ENCODE data around the gene UNC5C. TPM values are rescaled to one million over a fixed set of nuclear protein-coding genes. Genes with fewer than 3 reads are reported as not detected.

The UNC5C gene
- total and polyA plus RNA-seq, 2 of the 8 experiments (the other 6 are each of a cell fraction or from before 2014, with no cell fraction given), result 0.30 to 1.3 TPM

DNA sequence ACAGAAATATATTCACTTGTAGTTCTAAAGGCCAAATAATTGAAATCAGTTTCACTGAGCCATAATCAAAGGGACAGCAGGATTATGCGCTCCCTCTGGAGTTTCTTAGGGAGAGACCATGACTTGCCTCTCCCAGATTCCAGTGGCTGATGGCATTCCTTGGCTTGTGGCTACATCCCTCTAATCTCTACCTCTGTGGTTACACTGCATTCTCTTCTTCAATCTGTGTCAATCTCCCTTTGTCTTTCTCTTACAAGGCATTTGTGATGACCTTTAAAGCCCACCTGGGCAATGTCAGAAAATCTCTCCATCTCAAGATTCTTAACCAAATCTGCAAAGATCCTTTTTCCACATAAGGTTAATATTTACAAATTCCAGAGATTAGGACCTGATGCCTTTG, 260.2 kb downstream of the UNC5C start:
- Histone ChIP-seq H3K14ac (ENCODE audit: insufficient read length) (no peak overlapping the region), H3K4me1 (replicated peaks in 1 of 4; ENCODE audit: control insufficient read depth in 3 of 4, insufficient read depth in 4 of 4, low read length in 3 of 4) (peaks cover 0 to 4% (median 1%) of the 10 kb centered on the region in 4 experiments; a peak in 1 of 7 replicates), H3K56ac (replicated peaks; ENCODE audit: insufficient read length, low read depth, low read length) (no peak overlapping the region), H3K9me3 (ENCODE audit: insufficient read depth in 2 of 2, low read depth in 1 of 2, low read length in 1 of 2) (peaks cover 2 to 4% of the 10 kb centered on the region in 2 experiments; a peak in 3 of 4 replicates), H4K8ac (ENCODE audit: extremely low read depth, insufficient read depth, low read length) (no peak overlapping the region), H3K36me3 (ENCODE audit: control insufficient read depth in 2 of 4, insufficient read depth in 4 of 4, low read length in 3 of 4) (no peaks in the 10 kb centered on the region), H4K5ac (ENCODE audit: insufficient read length, low read depth, low read length) (no peak overlapping the region), H3K4ac (replicated peaks; ENCODE audit: insufficient read length, low read depth, low read length) (no peak overlapping the region), H4K91ac (replicated peaks; ENCODE audit: insufficient read length, low read length) (no peak overlapping the region), H2BK5ac (ENCODE audit: low read depth, low read length) (no peak overlapping the region), H3K4me3 (ENCODE audit: extremely low read depth in 1 of 4, insufficient read depth in 2 of 4, low read depth in 3 of 4, low read length in 4 of 4) (no peak overlapping the region; a peak in 2 of 8 replicates), H3K23me2 (ENCODE audit: low read depth, low read length) (no peaks in the 10 kb centered on the region), H2AFZ (ENCODE audit: low read length) (no peak overlapping the region), H3K18ac (ENCODE audit: extremely low read depth, low read length) (no peak overlapping the region), H3K79me1 (ENCODE audit: low read depth, low read length) (no peaks in the 10 kb centered on the region), H2BK20ac (ENCODE audit: low read length) (no peak overlapping the region), H2AK5ac (ENCODE audit: low read depth, low read length) (no peak overlapping the region), H2BK12ac (ENCODE audit: low read depth, low read length) (no peak overlapping the region), H3K4me2 (ENCODE audit: insufficient read depth in 1 of 2, low read depth in 2 of 2, low read length in 2 of 2) (no peak overlapping the region), H3K27ac (ENCODE audit: low read depth, low read length) (no peak overlapping the region), H3K79me2 (ENCODE audit: control insufficient read depth in 1 of 2, insufficient read depth in 2 of 2, low read length in 2 of 2) (no peaks in the 10 kb centered on the region), H2BK15ac (ENCODE audit: low read length) (no peak overlapping the region), H3K27me3 (replicated peaks in 1 of 4; ENCODE audit: control insufficient read depth in 3 of 4, extremely low read depth in 1 of 4, insufficient read depth in 3 of 4, low read length in 3 of 4) (no peaks in the 10 kb centered on the region; a peak in 1 of 7 replicates), H4K20me1 (replicated peaks in 1 of 2; ENCODE audit: control insufficient read depth in 1 of 2, insufficient read depth in 2 of 2, low read length in 2 of 2) (no peaks in the 10 kb centered on the region), H2BK120ac (replicated peaks; ENCODE audit: low read depth, low read length) (no peak overlapping the region), H3K9ac (replicated peaks in 1 of 4; ENCODE audit: extremely low read depth in 1 of 4, low read depth in 3 of 4, low read length in 3 of 4) (no peak overlapping the region), H3K23ac (ENCODE audit: insufficient read length) (no peak overlapping the region)
- ChIA-PET POLR2A (ENCODE audit: partially characterized antibody) (no interaction called here), CTCF (ENCODE audit: partially characterized antibody) (no interaction called here)
- DNase-seq (ENCODE audit: low read depth in 1 of 2, low spot score in 2 of 2) (no peak), FAIRE-seq (no peak)
- WGBS, 2 experiments (ENCODE audit: extremely low coverage in 1 of 2, insufficient coverage in 1 of 2, insufficient read length in 1 of 2, insufficient replicate concordance in 2 of 2, low coverage in 1 of 2, low lambda C conversion rate in 2 of 2, missing lambda C conversion rate in 1 of 2), result 100% methylated on average over 1 of the region's 1 CpG; no CpG with 5 or more reads in 1 of the 2 experiments
- no peak for TF ChIP-seq JUND (IDR thresholded peaks at IDR 0.05; ENCODE audit: low read length)
- TF ChIP-seq, protein P1, sequence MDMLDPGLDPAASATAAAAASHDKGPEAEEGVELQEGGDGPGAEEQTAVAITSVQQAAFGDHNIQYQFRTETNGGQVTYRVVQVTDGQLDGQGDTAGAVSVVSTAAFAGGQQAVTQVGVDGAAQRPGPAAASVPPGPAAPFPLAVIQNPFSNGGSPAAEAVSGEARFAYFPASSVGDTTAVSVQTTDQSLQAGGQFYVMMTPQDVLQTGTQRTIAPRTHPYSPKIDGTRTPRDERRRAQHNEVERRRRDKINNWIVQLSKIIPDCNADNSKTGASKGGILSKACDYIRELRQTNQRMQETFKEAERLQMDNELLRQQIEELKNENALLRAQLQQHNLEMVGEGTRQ (IDR thresholded peaks at IDR 0.05; ENCODE audit: low read length), result no peak
- TF ChIP-seq KDM4A (IDR thresholded peaks at IDR 0.05; ENCODE audit: low read depth, low read length, severe bottlenecking), result no peak
- no peak for TF ChIP-seq HDAC2 (IDR thresholded peaks at IDR 0.05; ENCODE audit: borderline replicate concordance in 1 of 2, low read depth in 2 of 2, low read length in 2 of 2)
- no peak for TF ChIP-seq SIRT6 (IDR thresholded peaks at IDR 0.05; ENCODE audit: low read length)
- TF ChIP-seq CHD2 (IDR thresholded peaks at IDR 0.05; ENCODE audit: low read length), result no peak
- no peak for TF ChIP-seq ZNF274 (IDR thresholded peaks at IDR 0.05; ENCODE audit: borderline replicate concordance, extremely low read depth, low read length)
- TF ChIP-seq CREB1 (IDR thresholded peaks at IDR 0.05), result no peak
- TF ChIP-seq JUN (IDR thresholded peaks at IDR 0.05; ENCODE audit: low read depth, low read length), result no peak
- TF ChIP-seq GABPA (IDR thresholded peaks at IDR 0.05; ENCODE audit: borderline replicate concordance, insufficient read depth, low read length), result no peak
- TF ChIP-seq SIX5 (IDR thresholded peaks at IDR 0.05; ENCODE audit: low read depth, low read length), result no peak
- TF ChIP-seq SP2 (IDR thresholded peaks at IDR 0.05; ENCODE audit: low read length), result no peak
- TF ChIP-seq PHF8 (conservative IDR thresholded peaks at IDR 0.05; ENCODE audit: low read depth, low read length), result no peak
- no peak for TF ChIP-seq TEAD4 (IDR thresholded peaks at IDR 0.05; ENCODE audit: low read depth, low read length)
